Measurements from ENCODE around the gene KIF1A. TPM values are rescaled to one million over a fixed set of nuclear protein-coding genes. Genes with fewer than 3 reads are reported as not detected.
"Not testable (repeated sequence)": the region's sequence is repeated elsewhere in the genome, so short reads cannot be mapped to it uniquely, and the experiment has no call there.

The KIF1A gene
- total RNA-seq, 2 experiments from 2014 or later = not detected

- H3K36me3 ChIP-seq (ENCODE audit: insufficient read depth, low read length) = no peaks in the 10 kb centered on the region
- POLR2A ChIA-PET = no interaction called here
- no peak for DNase-seq
- no peaks in the 10 kb centered on the region for H3K36me3 Mint-ChIP-seq (ENCODE audit: low read depth)
- H3K4me3 Mint-ChIP-seq = no peak overlapping the region
- H3K4me1 ChIP-seq (ENCODE audit: insufficient read depth, low read length) = no peaks in the 10 kb centered on the region
- intact Hi-C loops (cut with DNase I, micrococcal nuclease) = no loop called here
- no peak overlapping the region for H3K27ac ChIP-seq (ENCODE audit: low read depth in 1 of 2, low read length in 2 of 2)
- CTCF ChIA-PET = no interaction called here
- H3K27ac Mint-ChIP-seq = no peak overlapping the region
- H3K27me3 ChIP-seq (ENCODE audit: control insufficient read depth in 1 of 2, insufficient read depth in 2 of 2, low read length in 2 of 2) = peaks cover 0 to 2% of the 10 kb centered on the region in 2 experiments
- H3K4me3 ChIP-seq (ENCODE audit: low read length) = no peak overlapping the region
- H3K27me3 Mint-ChIP-seq = no peaks in the 10 kb centered on the region
- no peaks in the 10 kb centered on the region for H3K4me1 Mint-ChIP-seq (ENCODE audit: low read depth)
- no peaks in the 10 kb centered on the region for H3K9me3 Mint-ChIP-seq
- ATAC-seq (ENCODE audit: poor library complexity) = no peak
- peaks cover 0 to 22% of the 10 kb centered on the region in 2 experiments for H3K9me3 ChIP-seq (ENCODE audit: control insufficient read depth in 1 of 2, insufficient read depth in 1 of 2, low read length in 2 of 2)
- no peak for TF ChIP-seq CTCF (IDR thresholded peaks at IDR 0.05)
Observed at GRCh38 chr2:240781471-240782220, 38.4 kb downstream of the KIF1A start.

DNA sequence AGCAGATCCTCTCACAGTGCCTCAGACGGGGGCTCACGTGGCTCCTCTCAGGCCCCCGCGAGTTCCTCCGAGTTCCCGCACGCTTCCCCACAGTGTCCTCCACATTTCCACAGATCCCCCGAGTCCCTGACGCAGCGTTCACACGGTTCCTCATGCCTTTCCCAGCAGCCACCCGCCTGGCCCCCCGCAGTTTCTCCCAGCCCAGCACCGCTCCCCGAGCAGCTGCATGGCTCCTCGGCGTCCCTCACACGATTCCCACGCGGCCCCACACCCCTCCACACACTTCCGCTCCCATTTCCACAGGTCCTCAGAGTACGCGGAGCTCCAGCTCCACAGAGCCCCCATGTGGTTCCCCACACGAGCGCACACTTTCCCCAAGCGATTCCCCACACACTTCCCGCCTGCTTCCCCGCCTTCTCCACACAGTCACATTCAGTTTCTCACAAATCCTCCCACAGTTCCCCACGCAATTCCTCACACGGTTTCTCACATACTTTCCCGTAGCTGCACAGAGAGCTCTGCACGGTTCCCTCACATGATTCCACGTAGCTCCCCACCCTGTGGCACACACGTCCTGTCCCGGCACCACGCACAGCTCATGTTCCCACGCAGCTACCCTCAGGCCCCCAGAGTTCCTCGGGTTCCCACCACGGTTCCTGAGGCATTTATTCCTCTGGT lies 39.9 kb downstream of the KIF1A start:
- Mint-ChIP-seq H3K9me3 (no peaks in the 10 kb centered on the region), H3K27ac (no peak overlapping the region), H3K36me3 (ENCODE audit: low read depth) (no peaks in the 10 kb centered on the region), H3K4me3 (no peak overlapping the region), H3K4me1 (ENCODE audit: low read depth) (no peaks in the 10 kb centered on the region), H3K27me3 (no peaks in the 10 kb centered on the region)
- intact Hi-C loops (cut with DNase I, micrococcal nuclease) = no loop called here
- H3K9me3 ChIP-seq (ENCODE audit: control insufficient read depth in 1 of 2, insufficient read depth in 1 of 2, low read length in 2 of 2) = peaks cover 0 to 22% of the 10 kb centered on the region in 2 experiments
- ChIA-PET CTCF (no interaction called here), POLR2A (no interaction called here)
- no peaks in the 10 kb centered on the region for H3K4me1 ChIP-seq (ENCODE audit: insufficient read depth, low read length)
- ATAC-seq (ENCODE audit: poor library complexity) (no peak), DNase-seq (no peak)
- no peaks in the 10 kb centered on the region for H3K27me3 ChIP-seq (ENCODE audit: control insufficient read depth in 1 of 2, insufficient read depth in 2 of 2, low read length in 2 of 2)
- H3K36me3 ChIP-seq (ENCODE audit: insufficient read depth, low read length) = no peaks in the 10 kb centered on the region
- no peak for TF ChIP-seq CTCF (IDR thresholded peaks at IDR 0.05)
- no peak overlapping the region for H3K4me3 ChIP-seq (ENCODE audit: low read length)
- H3K27ac ChIP-seq (ENCODE audit: low read depth in 1 of 2, low read length in 2 of 2) = no peak overlapping the region

DNA sequence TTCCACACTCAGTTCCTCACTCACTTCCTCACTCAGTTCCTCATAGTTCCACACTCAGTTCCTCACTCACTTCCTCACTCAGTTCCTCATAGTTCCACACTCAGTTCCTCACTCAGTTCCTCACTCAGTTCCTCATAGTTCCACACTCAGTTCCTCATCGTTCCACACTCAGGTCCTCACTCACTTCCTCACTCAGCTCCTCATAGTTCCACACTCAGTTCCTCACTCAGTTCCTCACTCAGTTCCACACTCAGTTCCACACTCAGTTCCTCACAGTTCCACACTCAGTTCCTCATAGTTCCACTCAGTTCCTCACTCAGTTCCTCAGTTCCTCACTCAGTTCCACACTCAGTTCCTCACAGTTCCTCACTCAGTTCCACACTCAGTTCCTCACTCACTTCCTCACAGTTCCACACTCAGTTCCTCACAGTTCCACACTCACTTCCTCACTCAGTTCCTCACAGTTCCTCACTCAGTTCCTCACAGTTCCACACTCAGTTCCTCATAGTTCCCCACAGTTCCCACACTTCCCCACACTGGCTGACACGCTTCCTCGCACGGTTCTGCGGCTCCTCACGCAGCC lies 40.7 kb downstream of the KIF1A start:
- H3K36me3 ChIP-seq (ENCODE audit: insufficient read depth, low read length); H3K27ac Mint-ChIP-seq; ATAC-seq (ENCODE audit: poor library complexity); POLR2A ChIA-PET; intact Hi-C loops (cut with DNase I, micrococcal nuclease); H3K4me3 Mint-ChIP-seq; H3K4me1 ChIP-seq (ENCODE audit: insufficient read depth, low read length); H3K4me1 Mint-ChIP-seq (ENCODE audit: low read depth); H3K27ac ChIP-seq (ENCODE audit: low read depth in 1 of 2, low read length in 2 of 2); H3K36me3 Mint-ChIP-seq (ENCODE audit: low read depth); H3K9me3 Mint-ChIP-seq; H3K27me3 Mint-ChIP-seq; CTCF ChIA-PET; H3K27me3 ChIP-seq (ENCODE audit: control insufficient read depth in 1 of 2, insufficient read depth in 2 of 2, low read length in 2 of 2); DNase-seq; H3K4me3 ChIP-seq (ENCODE audit: low read length): not testable (repeated sequence)
- H3K9me3 ChIP-seq (ENCODE audit: control insufficient read depth in 1 of 2, insufficient read depth in 1 of 2, low read length in 2 of 2) = peaks cover 0 to 22% of the 10 kb centered on the region in 2 experiments
